Retinal pigment epithelial cell (primary cell): ENCODE measurements around the gene ITGA4.
"Not testable (repeated sequence)": the region's sequence is repeated elsewhere in the genome, so short reads cannot be mapped to it uniquely, and the experiment has no call there.

Experiments
- DNase-seq: peaks from one replicate; pipeline ENCODE4 v3.0.0-alpha.2; 2010; ENCODE audit warnings: low read depth
- H3K4me3 ChIP-seq: 2 replicates; pipeline ENCODE4 v1.5.1; 2011; ENCODE audit warnings: mild to moderate bottlenecking, low read length, control low read depth, moderate library complexity
- TF ChIP-seq, protein P1 (sequence below): conservative IDR thresholded peaks from 2 replicates; pipeline ENCODE4 v1.5.1; 2011; ENCODE audit warnings: low read depth, low read length, control low read depth, inconsistent platforms

ITGA4 gene

DNA sequence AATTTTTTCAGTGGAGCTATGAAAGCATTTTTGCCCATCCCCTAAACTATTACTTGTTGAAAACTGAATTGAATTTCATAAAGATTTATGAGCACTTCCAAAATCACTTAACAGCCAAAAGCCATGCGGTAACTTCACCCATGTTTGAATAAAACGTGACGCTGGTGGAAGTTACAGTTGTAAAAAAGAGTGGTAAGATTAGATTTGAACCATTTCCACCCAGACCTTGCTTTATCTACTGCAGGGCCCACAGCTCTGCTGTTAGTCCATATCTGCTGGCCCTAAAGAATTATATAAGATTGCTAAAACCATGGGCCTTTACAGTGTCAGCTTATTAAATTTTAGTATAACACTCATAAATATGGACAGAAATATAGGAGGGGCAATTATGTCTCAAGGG lies 15.5 kb upstream of the ITGA4 start:
- no peak overlapping the region for H3K4me3 ChIP-seq
- no peak for DNase-seq
- TF ChIP-seq, protein P1, sequence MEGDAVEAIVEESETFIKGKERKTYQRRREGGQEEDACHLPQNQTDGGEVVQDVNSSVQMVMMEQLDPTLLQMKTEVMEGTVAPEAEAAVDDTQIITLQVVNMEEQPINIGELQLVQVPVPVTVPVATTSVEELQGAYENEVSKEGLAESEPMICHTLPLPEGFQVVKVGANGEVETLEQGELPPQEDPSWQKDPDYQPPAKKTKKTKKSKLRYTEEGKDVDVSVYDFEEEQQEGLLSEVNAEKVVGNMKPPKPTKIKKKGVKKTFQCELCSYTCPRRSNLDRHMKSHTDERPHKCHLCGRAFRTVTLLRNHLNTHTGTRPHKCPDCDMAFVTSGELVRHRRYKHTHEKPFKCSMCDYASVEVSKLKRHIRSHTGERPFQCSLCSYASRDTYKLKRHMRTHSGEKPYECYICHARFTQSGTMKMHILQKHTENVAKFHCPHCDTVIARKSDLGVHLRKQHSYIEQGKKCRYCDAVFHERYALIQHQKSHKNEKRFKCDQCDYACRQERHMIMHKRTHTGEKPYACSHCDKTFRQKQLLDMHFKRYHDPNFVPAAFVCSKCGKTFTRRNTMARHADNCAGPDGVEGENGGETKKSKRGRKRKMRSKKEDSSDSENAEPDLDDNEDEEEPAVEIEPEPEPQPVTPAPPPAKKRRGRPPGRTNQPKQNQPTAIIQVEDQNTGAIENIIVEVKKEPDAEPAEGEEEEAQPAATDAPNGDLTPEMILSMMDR: no peak

DNA sequence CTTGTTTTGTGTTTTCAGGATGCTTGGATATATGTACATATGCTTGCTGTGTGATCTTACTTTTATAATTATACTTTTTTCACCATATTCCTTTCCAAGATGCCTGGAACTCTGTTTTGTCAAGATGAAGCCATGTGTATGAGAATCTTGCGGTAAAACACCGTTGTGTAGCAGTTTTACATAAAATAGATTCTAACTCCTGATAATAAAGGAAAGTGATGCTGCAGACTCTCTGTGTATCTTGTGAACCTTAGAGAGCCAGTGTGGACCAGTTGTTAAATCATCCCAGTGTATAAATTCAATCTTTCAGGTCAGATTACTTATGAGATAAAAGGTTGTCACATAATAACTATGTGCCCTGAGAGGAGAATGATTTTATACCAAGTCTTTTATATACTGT lies 12.5 kb upstream of the ITGA4 start:
- DNase-seq: no peak
- TF ChIP-seq, protein P1: no peak
- no peak overlapping the region for H3K4me3 ChIP-seq

DNA sequence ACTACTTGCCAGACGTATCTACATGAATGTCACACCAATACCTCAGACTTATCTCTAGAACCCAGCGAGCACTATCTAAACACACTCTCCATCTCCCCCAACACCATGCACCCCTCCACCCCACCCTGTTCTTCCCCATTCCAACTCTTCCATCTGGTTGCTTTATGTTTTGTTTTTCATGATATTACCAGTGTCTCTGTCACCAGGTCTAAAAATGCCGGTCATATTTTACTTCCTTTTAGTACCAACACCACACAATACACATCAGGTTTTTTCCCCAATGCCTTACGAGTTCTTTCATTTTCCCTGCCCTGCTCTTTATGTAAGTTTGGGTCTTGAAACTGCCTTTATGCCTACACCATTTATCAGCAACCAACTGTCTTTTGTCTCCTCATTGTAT lies 10.2 kb upstream of the ITGA4 start:
- no peak for DNase-seq
- no peak overlapping the region for H3K4me3 ChIP-seq
- TF ChIP-seq, protein P1: no peak

DNA sequence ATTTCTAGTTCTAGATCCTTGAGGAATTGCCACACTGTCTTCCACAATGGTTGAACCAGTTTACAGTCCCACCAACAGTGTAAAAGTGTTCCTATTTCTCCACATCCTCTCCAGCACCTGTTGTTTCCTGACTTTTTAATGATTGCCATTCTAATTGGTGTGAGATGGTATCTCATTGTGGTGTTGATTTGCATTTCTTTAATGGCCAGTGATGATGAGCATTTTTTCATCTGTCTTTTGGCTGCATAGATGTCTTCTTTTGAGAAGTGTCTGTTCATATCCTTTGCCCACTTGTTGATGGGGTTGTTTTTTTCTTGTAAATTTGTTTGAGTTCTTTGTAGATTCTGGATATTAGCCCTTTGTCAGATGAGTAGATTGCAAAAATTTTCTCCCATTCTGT lies 7.9 kb upstream of the ITGA4 start:
- DNase-seq, H3K4me3 ChIP-seq: not testable (repeated sequence)

DNA sequence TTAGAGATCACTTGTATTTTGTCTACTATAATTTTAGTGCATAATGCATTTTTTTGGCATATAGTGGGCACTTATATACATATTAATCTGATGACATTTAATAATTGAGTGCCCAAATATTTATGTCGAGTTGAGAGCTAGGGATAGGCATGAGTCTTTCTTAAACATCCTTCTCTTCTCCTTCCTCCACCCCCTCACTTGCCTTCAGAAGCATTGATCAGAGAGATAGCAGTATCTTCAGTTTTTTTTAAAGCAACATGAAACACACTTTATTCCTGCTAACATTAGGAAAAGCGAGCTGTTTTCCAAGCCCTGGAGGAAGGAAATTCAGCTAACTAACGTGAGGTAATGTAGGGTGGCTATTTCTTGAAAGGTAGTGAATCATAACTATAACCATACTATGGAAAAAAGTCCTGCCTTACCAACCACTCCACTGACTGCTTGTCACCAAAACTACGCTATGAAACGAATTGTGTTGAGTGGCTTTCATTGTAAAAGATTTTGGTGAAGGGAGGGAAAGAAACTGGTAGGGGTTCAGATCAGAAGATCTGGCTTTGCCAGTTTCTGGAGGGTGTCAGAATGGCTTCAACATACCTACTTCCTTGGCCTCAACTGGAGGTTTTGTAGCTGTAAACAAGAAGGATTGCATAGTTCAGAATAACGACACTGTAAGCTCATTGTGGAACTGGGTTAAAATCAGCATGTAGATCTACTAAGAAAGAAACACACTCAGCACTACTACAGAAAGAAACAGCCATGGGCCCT lies 2.3 kb upstream of the ITGA4 start:
- TF ChIP-seq, protein P1: no peak
- no peak for DNase-seq

DNA sequence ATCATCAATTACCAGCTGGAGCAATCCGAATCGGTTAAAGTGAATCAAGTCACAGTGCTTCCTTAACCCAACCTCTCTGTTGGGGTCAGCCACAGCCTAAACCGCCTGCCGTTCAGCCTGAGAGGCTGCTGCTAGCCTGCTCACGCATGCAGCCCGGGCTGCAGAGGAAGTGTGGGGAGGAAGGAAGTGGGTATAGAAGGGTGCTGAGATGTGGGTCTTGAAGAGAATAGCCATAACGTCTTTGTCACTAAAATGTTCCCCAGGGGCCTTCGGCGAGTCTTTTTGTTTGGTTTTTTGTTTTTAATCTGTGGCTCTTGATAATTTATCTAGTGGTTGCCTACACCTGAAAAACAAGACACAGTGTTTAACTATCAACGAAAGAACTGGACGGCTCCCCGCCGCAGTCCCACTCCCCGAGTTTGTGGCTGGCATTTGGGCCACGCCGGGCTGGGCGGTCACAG lies 496 bp upstream of the ITGA4 start:
- TF ChIP-seq, protein P1: no peak
- no peak for DNase-seq
- peak overlapping the region; percentile 75 for H3K4me3 ChIP-seq

More for the DNA sequence above, 2.3 kb upstream of the ITGA4 start:
- H3K4me3 ChIP-seq: no peak overlapping the region

DNA sequence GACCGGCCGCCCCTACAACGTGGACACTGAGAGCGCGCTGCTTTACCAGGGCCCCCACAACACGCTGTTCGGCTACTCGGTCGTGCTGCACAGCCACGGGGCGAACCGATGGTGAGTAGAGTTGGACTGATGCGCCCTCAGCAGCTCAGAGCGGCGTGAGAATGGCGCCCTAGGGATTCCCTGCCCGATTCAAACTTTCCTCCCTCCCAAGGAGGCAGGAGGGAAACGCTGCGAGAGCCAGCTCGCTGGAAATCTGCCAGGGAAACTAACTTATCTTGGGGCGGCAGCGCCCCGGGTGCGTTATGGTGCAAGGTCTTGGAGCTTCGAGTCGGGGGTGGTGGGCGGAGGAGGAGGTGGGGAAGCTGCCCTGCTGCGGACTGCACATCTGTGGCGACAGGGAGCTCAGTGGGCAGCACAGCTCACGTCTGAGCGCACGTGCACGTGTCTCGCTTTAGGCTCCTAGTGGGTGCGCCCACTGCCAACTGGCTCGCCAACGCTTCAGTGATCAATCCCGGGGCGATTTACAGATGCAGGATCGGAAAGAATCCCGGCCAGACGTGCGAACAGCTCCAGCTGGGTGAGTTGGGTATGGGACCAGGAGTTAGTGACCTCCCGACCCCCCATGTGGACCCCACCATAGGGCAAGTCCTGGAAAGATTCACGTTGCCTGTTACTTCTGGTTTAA lies 697 bp downstream of the ITGA4 start:
- TF ChIP-seq, protein P1: no peak
- peak overlapping the region; percentile 75 for H3K4me3 ChIP-seq
- DNase-seq: no peak
